Activated gamma-delta T cell (primary cell): ENCODE data around the gene KCNK4.
"Not testable (repeated sequence)": the region's sequence is repeated elsewhere in the genome, so short reads cannot be mapped to it uniquely, and the experiment has no call there.

Experiments used
- DNase-seq: peaks from one replicate; lab custom pipeline; 2025; lab: John Stamatoyannopoulos, UW

The KCNK4 gene

DNA sequence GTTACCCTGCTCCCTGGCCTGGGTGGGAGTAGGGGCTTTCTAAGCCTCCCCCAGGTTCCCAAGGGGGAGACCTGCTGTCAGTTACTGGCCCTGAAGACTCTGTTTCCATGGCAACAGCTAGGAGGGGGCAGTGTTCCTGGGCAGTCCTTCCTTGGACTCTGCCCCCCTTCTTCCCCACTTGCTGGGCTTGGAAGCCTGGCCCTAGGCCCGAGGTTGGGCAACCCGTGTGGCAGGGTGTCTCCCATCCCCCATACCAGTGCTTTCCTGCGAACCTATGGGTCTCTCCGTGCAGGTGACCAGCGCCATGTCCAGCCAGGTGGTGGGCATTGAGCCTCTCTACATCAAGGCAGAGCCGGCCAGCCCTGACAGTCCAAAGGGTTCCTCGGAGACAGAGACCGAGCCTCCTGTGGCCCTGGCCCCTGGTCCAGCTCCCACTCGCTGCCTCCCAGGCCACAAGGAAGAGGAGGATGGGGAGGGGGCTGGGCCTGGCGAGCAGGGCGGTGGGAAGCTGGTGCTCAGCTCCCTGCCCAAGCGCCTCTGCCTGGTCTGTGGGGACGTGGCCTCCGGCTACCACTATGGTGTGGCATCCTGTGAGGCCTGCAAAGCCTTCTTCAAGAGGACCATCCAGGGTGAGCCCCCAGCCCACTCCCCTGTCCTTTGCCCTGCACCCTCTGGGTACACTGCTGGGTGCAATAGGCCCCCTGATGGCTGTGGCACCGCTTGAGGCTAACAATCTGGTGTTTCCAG lies 15.9 kb downstream of the KCNK4 start:
- DNase-seq, result no peak

DNA sequence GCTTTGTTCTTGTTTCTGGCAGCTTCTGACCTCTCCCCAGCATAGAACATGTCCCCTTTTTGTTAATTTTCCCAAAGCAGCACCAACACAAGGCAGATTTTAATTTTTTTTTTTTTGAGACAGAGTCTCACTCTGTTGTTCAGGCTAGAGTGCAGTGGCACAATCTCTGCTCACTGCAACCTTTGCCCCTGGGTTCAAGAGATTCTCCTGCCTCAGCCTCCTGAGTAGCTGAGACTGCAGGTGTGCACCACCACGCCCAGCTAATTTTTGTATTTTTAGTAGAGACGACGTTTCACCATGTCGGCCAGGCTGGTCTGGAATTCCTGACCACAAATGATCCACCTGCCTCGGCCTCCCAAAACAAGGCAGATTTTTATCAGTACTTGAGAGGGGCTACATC lies 16.7 kb downstream of the KCNK4 start:
- DNase-seq, result not testable (repeated sequence)

DNA sequence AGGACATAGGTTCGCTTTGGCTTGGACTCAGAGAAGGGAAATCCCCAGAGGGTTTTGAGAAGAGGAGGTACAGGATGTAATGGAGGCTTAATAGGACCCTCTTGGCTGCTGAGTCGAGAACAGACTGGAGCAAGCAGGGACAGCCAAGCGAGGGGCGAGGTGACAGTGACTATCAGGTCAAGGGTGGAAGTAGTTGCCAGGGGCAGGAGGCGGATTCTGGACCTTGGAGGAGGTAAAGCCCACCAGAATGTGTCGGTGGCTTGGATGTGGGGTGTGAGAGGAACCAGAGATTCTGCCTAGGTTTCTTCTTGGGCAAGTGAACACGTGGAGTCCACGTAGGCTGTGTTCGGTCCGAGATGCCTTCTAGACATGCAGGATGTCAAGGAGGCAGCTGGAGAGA lies 21.8 kb downstream of the KCNK4 start:
- no peak for DNase-seq

DNA sequence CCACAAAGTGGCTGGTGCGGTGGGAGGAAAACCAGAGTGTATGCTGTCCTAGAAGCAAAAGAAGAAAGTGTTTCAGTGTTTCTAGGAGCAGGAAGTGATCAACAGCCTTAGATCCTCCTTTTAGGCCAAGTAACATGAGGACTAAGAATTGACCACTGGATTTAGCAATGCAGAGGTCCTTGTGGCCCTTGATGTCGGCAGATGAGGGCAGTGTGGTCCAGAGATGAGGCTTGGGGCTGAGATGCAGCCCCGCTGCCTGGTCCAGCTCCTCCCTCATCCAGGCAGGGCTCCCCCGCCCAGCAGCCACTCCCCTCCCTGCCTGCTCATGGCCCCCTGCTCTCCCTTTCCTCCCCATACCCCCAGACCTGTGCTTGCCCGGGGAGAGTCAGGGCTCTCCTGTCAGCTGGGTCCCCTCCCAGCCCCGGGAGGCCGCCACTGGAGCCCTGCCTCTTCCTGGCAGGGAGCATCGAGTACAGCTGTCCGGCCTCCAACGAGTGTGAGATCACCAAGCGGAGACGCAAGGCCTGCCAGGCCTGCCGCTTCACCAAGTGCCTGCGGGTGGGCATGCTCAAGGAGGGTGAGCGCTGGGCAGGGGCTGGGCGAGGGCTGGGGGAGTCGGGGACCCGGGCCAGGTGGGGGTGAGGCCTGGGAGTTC lies 22.5 kb downstream of the KCNK4 start:
- DNase-seq, result no peak

DNA sequence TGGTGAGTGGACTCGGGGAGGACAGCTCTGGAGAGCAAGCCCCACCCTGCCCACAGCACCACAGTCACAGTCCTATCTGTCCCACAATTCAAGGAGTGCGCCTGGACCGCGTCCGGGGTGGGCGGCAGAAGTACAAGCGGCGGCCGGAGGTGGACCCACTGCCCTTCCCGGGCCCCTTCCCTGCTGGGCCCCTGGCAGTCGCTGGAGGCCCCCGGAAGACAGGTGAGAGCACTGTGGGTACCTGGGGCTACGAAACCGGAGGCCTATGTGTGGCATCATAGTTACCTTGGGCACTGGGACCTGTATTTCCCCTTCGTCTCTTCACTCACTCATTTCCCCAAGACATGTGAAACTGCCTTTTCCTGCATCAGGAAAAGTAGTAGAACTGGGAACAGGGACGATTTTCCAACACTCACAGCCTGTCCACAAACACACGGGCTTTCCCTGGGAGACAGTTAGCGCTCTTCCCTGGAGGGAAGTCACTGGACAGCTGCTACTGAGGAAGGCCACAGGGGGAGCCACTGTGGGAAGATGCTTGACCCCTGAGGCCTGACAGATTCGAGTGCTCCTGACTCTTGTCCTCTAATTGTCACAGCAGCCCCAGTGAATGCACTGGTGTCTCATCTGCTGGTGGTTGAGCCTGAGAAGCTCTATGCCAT lies 23.2 kb downstream of the KCNK4 start:
- no peak for DNase-seq

DNA sequence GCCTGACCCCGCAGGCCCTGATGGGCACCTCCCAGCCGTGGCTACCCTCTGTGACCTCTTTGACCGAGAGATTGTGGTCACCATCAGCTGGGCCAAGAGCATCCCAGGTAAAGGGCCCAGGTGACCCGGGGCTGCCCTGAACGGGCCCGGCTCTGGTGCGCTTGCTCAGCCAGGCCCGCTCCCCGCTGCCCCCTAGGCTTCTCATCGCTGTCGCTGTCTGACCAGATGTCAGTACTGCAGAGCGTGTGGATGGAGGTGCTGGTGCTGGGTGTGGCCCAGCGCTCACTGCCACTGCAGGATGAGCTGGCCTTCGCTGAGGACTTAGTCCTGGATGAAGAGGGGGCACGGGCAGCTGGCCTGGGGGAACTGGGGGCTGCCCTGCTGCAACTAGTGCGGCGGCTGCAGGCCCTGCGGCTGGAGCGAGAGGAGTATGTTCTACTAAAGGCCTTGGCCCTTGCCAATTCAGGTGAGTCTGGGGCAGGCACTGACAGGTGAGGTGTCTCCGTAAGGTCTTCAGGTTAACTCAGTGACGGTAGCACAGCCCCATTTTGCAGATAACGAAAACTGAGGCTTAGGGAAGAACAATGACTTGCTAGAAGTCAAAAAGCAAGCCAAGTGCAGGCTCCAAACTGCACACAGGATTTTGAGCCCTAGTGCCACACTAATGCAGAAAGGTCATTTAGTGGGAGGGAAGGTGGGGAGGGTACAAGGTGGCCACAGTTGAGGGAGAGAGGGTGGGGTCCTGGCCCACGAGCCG lies 23.9 kb downstream of the KCNK4 start:
- no peak for DNase-seq

DNA sequence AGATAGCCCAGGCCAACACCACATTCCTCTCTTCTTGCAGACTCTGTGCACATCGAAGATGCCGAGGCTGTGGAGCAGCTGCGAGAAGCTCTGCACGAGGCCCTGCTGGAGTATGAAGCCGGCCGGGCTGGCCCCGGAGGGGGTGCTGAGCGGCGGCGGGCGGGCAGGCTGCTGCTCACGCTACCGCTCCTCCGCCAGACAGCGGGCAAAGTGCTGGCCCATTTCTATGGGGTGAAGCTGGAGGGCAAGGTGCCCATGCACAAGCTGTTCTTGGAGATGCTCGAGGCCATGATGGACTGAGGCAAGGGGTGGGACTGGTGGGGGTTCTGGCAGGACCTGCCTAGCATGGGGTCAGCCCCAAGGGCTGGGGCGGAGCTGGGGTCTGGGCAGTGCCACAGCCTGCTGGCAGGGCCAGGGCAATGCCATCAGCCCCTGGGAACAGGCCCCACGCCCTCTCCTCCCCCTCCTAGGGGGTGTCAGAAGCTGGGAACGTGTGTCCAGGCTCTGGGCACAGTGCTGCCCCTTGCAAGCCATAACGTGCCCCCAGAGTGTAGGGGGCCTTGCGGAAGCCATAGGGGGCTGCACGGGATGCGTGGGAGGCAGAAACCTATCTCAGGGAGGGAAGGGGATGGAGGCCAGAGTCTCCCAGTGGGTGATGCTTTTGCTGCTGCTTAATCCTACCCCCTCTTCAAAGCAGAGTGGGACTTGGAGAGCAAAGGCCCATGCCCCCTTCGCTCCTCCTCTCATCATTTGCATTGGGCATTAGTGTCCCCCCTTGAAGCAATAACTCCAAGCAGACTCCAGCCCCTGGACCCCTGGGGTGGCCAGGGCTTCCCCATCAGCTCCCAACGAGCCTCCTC lies 24.8 kb downstream of the KCNK4 start:
- DNase-seq, result not testable (repeated sequence)

DNA sequence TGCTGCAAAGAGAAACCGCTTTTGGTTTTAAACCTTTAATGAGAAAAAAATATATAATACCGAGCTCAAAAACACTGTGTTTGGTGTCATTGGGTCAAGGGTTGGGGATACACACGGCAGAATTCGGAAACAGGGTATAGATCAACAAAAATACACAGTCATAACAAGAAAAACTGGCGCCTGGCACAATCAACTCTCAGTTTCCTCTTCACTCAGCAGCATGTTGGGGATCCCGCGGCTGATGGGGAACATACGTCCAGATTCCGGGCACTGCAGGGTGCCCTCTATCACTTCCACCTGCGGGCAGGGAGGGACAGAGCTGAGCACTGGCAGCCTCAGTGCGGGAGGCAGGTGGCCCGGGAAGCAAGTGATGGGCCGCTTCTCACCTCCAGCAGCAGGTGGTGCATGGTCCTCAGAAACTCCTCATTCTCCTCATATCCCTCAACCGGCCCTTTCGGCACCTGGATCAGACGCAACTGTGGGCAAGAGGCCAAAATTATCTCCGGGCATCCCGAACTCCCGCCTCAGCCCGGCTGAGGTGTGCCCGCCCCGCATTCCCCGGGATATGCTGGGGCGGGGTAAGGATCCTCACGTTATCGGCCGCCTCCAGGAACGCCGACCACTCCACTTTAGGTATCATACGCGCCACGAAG lies 25.7 kb downstream of the KCNK4 start:
- no peak for DNase-seq

DNA sequence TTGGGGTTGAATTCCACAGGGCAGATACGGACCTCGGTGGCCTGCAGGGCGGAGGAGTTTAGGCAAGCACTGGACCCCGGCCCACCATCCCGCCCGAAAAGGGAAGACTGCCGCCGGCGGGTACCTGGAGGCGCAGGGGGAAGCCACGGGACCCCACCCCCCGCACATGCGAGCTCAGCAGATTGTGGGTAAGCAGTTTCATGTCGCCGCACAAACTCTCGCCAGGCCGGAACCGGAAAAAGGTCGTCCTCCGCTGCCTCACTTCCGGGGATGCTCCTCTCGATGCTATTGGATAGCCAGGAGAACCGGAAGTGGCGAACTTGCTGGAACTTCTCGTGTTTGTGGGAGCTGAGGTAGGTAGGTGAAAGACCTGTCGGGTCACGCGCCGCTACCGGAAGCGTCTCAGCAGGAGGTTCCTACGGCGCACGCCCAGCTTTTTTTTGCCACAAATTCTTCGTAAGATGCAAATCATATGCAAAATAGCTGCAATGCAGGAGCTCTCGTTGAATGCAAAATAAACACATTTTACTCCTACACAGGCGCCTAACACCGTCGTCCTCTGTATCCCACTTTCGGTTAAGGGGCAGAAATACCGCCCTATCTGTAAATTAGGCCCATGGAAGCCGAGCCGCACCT lies 26.3 kb downstream of the KCNK4 start, which contains the start of gene TRMT112:
Gene TRMT112 (minus strand): TSS at position 235 of the 636 bp plus-strand sequence. CDS start 33 bp downstream, at position 202.
- peak; percentile 77 for DNase-seq

DNA sequence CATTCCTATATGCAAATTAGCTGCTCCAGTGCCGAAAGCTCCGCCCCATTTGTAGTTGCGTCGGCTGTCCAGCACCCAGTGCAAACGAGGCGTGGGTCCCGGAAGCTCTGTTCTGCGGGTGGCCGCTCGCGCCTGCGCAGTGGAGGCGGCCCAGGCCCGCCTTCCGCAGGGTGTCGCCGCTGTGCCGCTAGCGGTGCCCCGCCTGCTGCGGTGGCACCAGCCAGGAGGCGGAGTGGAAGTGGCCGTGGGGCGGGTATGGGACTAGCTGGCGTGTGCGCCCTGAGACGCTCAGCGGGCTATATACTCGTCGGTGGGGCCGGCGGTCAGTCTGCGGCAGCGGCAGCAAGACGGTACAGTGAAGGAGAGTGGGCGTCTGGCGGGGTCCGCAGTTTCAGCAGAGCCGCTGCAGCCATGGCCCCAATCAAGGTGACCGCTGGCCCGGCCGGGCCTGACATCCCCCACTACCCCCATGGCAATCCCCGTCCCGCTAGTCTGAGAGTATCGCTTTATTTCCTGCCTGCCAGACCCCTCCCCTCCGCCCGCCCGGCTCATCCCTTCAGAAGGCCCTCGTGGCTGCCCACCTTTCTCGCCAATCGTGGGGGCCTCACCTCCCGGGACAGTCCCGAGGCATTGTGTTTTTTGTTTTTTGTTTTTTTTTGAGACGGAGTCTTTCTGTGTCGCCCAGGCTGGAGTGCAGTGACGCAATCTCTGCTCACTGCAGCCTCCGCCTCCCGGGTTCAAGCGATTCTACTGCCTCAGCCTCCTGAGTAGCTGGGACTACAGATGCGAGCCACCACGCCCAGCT lies 27.1 kb downstream of the KCNK4 start, which contains the start of gene PRDX5:
Gene PRDX5 (plus strand): TSS at position 161 of the 805 bp plus-strand sequence. CDS start 95 bp downstream, at position 256.
- peak; percentile 92 for DNase-seq

DNA sequence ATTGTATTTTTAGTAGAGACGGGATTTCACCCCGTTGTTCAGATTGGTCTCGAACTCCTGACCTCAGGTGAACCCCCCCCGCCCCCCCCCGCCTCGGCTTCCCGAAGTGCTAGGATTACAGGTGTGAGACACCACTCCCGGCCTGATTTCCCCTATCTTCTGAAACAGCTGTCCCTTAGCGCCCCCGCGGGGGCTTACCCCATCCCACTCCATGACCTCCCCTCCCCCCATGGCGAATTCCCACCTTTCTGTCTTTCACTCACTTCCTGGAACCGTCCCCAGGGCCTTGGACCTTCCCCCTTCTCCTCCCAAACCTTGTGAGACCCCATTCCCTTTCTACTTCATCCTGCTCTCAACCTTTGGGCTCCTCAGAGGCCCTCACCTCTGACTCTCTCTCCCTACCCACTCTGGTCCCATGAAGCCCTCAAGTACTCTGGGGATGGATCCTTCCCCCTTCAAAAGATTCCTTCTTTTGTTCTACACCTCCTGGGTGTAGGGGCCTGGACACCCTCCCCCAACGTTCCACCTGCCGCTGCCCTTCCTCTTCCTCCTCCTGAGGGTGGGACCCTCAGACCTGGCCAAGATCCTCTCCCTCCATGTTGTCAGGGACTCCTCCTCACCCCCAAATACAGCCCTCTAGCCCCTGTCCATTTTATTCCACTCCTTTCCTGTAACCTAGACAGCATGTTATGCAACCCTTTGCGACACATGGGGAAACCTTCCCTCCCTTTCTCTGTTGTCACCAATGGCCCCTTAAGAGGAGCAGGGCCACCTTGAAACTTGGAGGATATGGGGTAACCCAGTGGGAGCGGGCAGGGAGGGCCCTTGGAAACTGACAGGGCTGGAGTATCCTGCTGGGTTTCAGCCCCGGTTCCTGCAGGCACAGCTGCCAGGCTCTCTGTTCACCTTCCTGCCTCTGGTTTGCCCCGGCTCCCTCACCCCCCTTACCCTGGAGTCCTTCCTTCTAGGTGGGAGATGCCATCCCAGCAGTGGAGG lies 28.0 kb downstream of the KCNK4 start:
- no peak for DNase-seq

DNA sequence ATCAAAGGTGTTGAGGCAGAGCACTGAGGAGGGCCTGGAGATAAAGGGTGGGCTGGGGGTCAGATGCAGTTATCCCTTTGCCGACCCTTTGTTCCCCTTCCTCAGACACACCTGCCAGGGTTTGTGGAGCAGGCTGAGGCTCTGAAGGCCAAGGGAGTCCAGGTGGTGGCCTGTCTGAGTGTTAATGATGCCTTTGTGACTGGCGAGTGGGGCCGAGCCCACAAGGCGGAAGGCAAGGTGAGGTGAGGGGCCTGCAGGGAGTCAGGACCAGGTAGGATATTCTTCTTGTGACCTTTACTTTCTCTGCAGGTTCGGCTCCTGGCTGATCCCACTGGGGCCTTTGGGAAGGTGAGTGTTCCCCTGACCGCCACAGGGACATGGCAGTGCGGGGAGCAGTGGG lies 29.5 kb downstream of the KCNK4 start:
- no peak for DNase-seq

DNA sequence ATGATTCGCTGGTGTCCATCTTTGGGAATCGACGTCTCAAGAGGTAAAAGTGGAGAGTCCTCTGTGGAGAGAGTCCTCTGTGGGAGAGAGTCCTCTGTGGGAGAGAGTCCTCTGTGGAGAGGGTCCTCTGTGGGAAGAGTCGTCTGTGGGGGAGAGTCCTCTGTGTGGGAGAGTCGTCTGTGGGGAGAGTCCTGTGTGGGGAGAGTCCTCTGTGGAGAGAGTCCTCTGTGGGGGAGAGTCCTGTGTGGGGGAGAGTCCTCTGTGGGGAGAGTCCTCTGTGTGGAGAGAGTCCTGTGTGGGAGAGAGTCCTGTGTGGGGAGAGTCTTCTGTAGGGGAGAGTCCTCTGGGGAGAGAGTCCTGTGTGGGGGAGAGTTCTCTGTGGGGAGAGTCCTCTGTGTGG lies 29.9 kb downstream of the KCNK4 start:
- no peak for DNase-seq

DNA sequence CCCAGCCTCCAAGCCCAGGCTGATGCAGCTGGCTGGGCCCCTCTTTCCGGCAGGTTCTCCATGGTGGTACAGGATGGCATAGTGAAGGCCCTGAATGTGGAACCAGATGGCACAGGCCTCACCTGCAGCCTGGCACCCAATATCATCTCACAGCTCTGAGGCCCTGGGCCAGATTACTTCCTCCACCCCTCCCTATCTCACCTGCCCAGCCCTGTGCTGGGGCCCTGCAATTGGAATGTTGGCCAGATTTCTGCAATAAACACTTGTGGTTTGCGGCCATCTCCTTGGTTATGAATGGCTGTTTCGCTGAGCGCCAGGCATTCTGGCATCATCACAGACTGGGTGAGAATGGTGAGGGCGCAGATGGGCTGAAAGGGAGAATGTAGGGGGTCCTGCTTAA lies 30.4 kb downstream of the KCNK4 start:
- DNase-seq, result no peak

DNA sequence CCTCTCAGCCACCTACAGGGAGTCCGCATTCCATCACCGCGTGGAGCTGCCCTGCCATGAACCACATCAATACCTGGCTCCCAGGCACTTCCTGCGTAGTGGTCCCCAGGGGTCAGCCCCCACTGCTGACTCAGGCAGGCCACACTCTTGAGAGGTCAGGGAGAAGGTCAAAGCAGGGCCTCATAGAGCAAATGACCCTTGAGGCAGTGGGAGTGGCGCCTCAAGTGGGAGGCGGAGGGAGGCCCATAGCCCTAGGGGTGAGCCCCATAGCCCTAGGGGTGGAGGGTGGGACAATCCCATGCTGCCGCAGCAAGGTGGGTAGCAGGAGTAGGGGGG lies 31.8 kb downstream of the KCNK4 start:
- DNase-seq, result no peak

DNA sequence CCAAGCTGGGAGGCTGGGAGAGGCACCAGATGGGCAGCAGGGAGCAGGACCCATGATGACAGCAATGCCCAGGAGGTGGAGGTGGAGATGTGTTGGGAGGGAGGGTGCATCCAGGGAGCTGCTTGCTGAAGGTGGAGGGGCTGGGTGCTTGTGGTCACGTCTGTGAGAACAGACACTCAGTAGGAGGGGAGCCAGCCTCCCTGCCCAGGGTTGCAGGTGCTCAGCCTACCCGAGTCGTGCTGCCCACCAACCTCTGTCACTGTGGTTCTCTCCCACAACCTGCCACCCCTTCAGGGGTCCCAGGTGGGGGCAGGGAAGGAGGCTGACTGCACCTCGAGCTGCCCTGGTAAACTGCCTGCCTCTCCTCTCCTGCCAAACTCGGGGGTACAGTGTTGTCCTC lies 32.3 kb downstream of the KCNK4 start:
- DNase-seq, result no peak

DNA sequence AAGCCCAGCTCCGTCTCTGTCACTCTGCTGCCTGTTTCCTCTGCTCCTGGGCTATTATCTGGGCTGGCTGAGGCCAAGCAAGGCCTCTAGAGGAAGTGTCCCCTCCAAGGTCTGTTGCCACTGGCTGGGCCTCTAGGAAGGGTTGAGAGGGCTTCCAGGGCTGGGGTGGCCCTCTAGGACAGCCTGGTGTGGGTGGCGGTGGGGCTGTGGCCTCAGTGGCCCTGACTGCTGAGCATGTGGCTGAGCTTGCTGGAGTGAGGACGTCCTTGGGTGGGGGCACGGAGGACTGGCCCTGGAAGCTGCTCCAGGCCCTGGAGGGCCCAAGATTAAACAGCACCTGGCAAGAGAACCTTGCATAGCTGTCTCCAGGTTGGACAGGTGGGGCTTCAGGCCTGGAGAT lies 32.9 kb downstream of the KCNK4 start:
- DNase-seq, result not testable (repeated sequence)
